Activated CD4-positive, alpha-beta T cell treated with anti-CD3 and anti-CD28 coated beads, Interleukin-2, amount 50 U/mL, for 24 hours (primary cell): Measurements from ENCODE around the gene ACP7.

Experiments
- DNase-seq, 2 donors: peaks; one replicate each; pipeline ENCODE4 v3.0.0-alpha.2; 2020; ENCODE audit warnings: low read depth in 1 of 2, low spot score in 1 of 2

Gene ACP7

DNA sequence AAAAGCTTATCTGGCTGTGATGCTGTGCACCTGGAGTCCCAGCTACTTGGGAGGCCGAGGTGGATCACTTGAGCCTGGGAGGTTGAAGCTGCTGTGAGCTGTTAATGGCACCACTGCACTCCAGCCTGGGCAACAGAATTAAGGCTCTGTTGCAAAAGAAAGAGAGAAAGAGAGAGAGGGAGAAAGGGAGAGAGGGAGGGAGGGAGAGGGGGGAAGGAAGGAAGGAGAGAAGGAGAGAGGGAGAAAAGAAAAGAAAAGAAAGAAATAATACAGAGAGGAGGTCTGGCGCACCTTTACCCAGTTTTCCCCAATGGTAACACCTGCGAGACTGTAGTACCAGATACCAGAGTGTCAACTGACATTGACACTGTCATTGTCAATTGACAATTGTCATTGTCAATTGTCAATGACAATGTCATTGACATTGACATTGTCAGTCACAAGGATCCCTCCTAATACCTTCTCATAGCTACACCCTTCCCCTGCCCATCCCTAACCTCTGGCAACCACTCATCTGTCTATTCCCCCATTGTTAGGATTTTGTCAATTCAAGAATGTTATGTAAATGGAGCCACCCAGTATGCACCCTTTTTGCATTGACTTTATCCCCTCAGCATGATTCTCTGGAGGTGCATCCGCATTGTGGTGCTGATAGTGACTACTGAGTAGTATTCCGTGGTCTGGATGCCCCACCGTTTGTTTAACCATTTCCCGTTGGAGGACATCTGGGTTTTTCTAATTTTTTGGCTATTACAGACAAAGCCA, 62.7 kb downstream of the ACP7 start:
- DNase-seq = no peak

DNA sequence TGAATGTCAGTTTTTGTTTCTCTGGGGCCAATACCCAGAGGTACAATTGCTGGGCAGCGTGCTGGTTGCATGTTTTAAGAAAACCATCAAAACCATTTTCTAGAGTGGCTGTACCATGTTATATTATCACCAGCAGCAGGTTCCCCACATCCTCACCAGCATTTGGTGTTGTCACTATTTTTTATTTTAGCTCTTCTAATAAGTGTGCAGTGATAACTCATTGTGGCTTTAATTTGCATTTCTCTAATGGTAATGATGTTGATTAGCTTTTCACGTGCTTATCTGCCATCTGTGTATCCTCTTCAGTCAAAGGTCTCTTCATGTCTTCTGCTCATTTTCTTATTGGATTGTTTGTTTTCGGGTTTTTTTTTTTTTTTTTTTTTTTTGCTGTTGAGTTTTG, 63.3 kb downstream of the ACP7 start:
- no peak for DNase-seq

DNA sequence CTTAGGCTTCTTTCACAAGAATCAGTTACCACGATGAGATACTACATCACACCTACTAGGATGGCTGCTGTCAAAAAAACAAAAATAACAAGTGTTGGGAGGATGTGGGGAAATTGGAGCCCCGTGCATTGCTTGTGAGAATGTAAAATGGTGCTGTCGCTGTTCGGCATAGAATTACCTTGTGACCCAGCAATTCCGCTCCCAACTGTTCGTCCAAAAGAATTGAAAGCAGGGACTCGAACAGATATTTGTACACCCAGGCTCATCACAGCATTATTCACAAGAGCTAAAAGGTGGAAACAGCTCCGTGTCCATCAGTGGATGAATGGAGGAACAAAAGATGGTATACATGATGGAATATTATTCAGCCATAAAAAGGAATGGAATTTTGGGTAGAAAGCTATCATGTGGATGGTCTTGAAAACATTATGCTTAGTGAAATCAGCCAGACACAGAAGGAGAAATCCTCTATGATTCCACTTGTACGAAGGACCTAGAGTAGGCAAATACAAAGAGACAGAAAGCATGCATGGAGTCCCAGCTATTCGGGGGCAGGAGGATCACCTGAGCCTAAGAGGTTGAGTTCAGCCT, 64.9 kb downstream of the ACP7 start:
- no peak for DNase-seq

DNA sequence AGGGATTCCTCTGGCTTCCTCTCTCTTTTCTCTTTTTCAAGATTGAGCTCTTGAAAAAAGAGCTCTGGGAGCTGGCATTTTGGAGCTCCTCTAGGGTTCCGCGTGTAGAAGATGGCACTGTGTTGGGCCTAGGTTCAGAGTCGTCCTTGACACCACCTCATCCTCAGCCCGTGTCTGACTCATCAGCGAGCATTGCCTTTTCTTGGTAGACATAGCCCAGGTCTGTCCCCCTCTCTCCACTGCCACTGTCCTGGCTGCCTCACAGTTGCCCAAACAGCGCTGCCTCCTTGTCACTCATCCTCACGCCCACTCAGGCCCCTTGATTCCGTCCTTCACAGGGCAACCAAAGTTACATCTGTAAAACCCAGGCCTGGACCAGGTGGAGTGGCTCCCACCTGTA, 66.1 kb downstream of the ACP7 start:
- no peak for DNase-seq

DNA sequence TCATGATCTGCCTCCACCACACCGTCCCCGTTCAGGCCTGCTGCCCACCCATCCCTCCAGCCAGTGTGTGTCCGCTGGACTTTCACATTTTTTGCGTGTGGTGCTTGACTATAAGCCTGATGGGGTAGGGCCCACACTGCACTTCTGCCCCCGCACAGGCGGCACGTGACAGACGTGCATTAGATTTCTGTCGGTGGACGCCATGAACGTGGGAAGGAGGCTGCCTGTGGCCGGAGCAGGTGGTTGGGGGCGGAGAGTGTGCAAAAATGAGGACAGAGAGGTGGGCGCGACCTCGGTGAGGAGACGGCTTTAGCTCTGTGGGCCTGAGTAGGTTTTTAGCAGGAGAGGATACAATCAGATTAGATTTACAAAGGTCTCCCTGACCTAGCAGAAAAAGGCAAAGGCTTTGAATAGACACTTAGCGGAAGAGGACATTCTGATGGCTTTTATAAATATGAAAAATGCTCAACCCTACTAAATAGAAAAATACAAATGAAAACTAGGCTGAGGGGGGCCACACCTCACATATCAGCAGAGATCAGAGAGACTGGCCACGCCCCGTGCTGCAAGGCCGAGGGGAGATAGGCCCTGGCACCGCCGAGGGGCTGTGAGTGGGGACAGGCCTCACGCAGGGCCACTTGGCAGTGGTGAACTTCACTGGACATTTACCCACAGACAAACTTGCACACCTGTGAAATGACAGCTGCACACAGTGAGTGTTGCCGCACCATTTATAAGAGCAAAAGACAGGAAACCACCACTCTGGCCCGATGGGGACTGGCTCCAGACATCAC, 66.8 kb downstream of the ACP7 start:
- DNase-seq = no peak

DNA sequence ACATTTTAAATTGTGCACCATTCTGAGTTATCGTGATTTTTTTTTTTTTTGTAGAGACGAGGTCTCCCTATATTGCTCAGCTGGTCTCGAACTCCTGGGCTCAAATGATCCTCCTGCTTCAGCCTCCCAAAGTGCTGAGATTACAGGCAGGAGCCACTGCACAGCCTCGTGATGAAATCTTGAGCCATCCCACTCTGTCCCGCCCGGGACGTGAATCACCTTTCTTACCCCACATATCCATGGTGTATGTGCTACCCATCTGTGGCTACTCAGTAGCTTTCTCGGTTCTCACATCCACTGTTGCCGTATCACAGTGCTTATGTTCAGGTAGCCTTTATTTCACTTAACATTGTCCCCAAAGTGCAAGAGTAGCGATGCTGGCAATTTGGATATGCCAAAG, 67.9 kb downstream of the ACP7 start:
- DNase-seq = no peak

DNA sequence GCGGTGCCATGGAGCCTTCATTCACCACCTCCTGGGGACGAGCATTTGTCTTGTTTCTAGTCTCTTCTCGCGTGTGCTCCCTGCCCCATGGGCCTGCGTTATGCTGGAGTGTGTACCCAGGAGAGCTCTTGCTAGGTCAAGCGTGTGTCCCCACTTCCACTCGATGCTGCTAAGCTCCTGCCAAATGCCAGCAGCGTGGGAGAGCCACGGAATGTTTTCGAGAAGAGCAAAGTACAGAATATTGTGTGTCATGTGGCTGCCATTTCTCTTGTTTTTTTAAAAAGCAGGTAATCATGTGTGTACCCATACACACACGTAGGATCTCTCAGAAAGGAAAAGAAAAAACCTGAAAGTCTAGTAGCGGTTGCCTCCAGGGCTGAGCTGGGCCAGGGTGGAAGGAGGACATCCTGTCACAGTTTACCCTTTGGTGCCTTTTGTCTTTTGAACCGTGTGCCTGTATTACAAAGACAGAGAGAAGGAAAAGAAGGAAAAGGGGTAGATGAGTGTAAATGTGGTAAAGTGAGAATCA, 70.0 kb downstream of the ACP7 start:
- no peak for DNase-seq

DNA sequence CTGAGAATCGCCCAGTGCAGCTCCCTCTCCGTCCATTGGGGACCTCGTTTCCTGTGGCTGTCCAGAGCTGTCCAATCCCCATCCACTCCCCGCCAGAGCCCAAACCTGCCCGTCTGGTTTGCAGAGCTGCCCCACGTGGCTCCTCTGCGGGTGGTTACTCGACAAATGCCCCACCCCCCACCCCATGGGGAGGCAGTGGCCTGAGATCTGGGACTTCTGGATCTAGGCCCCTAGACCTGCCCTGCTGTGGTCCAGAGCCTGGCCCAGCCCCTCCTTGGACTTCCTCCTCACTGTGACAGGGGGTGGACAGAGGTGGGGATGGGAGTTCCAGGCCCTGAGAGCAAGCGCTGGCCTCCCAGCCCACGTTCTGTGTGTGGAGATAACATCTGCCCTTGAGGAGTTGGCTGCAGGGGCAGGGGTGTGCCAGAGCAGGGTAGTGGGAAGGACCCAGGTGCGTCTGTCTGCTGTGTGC, 70.5 kb downstream of the ACP7 start:
- no peak for DNase-seq

DNA sequence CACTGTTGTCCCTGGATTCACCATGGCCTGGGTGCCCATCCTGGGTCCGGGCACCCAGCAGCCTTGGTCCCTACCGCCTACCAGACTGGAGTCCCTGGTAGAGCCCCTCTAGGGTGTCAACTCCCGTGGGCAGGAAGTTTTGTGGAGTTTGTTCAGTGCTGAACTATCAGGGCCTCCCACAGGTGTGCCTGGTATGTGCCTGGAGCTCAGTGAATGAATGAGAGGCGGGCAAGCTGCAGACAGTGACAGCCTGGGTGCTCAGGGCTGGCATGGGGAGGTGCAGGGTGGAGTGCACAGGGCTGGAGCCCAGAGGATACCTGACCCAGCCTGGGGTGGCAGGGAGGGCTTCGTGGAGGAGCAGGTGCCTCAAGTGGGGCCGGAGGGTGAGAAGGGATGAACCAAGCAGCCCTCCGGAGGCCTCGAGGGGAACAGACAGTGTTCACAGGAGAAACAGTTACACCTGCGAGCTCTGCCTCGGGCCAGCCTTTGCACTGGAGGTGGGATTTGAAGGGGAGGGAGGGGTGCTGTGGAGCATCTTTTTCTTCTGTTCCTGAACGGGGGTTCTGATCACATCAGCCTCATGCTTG, 71.0 kb downstream of the ACP7 start:
- no peak for DNase-seq

DNA sequence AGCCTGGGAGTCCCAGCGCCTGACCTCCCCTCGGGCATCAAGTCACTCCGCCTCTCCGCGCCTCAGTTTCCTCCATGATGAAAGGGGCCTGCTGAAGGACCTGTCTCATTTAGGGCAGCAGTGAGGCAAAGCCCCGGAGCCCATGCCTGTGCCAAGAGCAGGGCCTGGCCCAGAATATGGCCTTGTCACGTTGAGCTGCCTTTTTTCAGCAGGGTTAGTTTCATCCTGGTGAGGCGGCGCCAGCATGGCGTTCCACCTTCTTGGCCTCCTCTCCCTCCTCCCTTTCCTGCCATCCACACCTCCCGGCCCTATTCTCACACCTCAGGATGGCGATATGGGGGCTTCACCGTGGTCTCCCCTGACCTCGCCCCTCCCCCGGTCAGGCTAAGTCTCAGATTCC, 71.6 kb downstream of the ACP7 start:
- DNase-seq = no peak

DNA sequence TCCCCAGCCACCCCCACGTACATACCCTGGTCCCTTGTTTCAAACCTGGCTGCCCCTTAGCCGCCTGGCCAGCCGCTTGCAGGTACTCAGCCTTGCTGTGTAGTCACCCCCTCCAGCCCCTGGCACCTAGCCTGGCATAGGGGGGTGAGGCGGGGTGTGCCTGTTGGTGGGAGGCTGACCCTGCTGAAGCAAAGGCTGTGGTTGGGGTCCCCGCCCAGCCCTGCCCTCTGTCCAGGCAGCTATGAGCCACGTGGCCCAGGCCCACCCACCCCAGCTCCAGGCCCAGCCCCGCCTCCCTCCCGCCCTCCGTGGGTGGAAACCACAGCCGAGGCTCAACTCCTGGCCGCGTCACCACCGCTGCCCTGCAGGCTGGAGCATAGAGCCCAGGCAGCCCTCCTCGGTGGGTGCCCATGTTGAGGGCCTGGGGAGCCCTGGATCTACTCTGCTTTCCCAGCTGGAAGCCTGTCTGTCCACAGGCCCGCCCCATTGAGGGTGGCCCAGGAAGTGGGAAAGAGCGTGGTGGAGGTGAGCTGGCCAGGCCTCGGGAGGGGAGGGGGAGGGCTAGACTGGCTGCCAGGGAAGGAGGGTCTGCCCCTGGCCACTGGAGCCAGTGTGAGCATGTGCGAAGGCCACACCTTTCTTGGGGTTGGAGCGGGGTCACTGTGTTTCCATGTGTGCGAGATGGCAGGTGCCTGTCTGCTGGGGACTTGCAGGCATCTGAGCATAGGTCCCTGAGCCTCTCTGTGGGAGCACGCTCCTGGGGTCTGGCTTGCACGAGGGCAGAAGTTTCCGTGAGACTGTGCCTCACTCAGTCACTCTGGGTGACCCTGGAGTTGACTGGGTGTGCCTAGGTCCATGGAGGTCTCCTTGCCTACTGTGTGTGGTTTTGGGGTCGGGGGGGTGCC, 72.4 kb downstream of the ACP7 start:
- no peak for DNase-seq

DNA sequence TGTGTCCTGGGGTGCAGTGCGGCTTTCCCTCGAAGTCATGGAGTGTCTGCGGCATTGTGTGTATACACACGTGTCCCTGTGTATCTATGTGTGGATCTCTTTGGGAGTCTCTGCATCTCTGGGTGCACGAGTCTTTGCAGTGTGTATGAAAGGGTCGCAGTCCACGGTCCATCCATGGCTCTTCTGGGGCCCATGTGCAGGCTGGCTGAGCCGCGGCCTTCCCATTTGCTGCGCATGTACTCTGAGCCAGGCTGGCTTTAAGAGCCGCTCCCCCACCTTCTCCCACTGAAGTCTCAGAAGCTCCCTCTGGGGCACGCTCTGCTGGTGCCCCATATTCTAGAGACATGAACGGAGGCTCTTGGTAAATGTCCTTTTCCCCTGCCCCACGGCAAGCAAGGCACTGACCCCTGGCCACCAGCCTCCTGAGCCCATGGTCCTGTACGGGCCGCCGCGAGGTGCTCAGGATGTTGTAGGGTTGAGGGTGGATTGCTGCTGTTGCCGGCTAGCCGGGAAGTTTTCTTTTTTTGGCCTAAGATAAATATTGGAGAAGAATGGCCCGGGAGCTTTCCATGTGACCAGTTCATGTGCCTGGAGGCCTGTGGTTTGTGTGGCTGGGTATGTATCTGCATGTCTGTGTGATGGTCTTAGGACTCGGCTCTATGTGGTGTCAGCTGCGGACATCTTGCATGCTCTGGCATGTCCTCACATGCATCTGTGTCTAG, 73.3 kb downstream of the ACP7 start:
- DNase-seq = no peak

DNA sequence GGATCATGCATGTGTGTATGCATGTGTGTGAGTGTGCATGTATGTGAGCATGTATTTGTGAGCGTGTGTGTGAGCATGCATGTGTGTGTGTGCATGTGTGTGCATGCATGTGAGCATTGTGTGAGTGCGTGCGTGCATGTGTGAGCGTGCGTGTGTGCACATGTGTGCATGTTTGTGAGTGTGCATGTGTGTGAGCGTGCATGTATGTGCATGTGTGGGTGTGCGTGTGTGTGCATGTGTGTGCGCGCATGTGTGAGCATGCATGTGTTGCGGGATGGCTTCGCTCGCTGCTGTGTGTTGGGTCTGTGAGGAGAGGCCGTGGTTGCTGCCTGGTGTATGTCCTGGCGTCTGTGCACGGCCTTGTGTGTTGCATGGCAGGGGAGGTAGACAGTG, 73.8 kb downstream of the ACP7 start:
- DNase-seq = no peak

DNA sequence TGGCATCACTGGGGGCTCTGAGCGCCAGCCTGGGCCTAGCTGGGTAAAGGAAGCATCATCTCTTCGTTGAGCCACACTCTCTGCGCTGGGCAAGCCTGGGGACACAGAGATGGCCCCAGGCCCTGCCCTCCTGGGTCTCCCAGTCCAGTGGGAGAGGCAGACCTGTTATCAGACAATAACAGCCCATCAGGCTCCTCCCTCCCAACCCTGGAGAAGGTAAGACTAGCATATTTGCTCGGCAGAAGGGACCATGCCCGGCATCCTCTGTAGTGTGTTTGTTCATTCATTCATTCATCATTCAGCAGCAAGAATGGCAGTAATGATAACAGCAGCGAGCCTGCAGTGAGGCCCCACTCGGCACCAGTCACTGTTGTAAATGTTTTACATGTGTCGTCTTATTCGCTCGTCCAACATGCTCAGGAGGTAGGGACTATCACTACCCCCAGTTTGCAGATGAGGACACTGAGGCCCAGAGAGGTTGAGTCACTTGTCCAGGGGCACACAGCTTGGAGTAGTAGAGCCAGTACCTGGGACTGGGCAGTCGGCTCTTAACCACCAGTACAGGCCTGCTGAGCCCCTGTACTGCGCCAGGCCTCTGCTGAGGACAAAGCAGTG, 74.6 kb downstream of the ACP7 start:
- no peak for DNase-seq

DNA sequence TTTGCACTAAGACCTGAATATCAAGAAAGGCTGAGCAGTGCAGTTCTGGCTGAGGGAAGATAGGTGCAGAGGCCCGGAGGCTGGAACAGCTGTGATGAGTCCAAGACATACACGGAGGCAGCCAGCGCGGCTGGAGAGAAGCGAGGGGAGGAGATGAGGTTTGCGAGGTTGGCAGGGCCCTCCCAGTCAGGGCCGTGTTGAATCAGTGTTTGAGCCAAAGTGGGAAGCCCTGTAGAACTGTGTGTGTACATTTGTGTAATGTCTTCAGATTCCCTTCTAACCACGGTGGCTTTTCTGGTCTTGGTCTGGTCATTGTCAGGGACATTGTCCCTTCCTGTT, 76.3 kb downstream of the ACP7 start:
- DNase-seq = no peak
